Small intestine (tissue), 7 donors: ENCODE data around the gene CBX7. TPM values are rescaled to one million over a fixed set of nuclear protein-coding genes. Genes with fewer than 3 reads are reported as not detected.

Experiments
- DNase-seq, 2 donors: peaks; one replicate each; pipeline versions ENCODE4 v3.0.0 to v3.0.0-alpha.2; 2013
- FAIRE-seq: peaks from 2 replicates; lab custom pipeline; 2012; peaks lifted over from hg19 to GRCh38; lab: Jason Lieb, UNC
- H3K27ac ChIP-seq, 3 donors: one replicate each; pipeline ENCODE4 v1.5.1; 2013; ENCODE audit warnings: low read length in 2 of 3, mild to moderate bottlenecking in 2 of 3, control low read depth in 1 of 3, inconsistent platforms in 1 of 3, low read depth in 1 of 3, moderate library complexity in 1 of 3
- H3K27me3 ChIP-seq, 3 donors: one replicate each; pipeline ENCODE4 v1.6.1; 2013; ENCODE audit warnings: low read length in 3 of 3, inconsistent platforms in 1 of 3; ENCODE audit not compliant: control insufficient read depth in 3 of 3, insufficient read depth in 3 of 3
- H3K36me3 ChIP-seq, 3 donors: one replicate each; pipeline ENCODE4 v1.6.1; 2013; ENCODE audit warnings: low read length in 3 of 3, inconsistent platforms in 1 of 3, low read depth in 1 of 3, mild to moderate bottlenecking in 1 of 3, moderate library complexity in 1 of 3; ENCODE audit not compliant: control insufficient read depth in 3 of 3, insufficient read depth in 2 of 3
- H3K4me1 ChIP-seq, 3 donors: one replicate each; pipeline ENCODE4 v1.6.1; 2013; ENCODE audit warnings: low read length in 2 of 3, inconsistent platforms in 1 of 3, low read depth in 1 of 3, mild to moderate bottlenecking in 1 of 3, moderate library complexity in 1 of 3; ENCODE audit not compliant: control insufficient read depth in 3 of 3, insufficient read depth in 2 of 3
- H3K4me3 ChIP-seq, 3 donors: one replicate each; pipeline ENCODE4 v1.5.1; 2013; ENCODE audit warnings: low read length in 3 of 3, control low read depth in 1 of 3, inconsistent platforms in 1 of 3, low read depth in 1 of 3, mild to moderate bottlenecking in 1 of 3, moderate library complexity in 1 of 3
- H3K9me3 ChIP-seq, 2 donors: one replicate each; pipeline ENCODE4 v1.6.1; 2013; ENCODE audit warnings: low read depth in 1 of 2, low read length in 1 of 2; ENCODE audit not compliant: control insufficient read depth in 2 of 2, insufficient read depth in 1 of 2
- WGBS, 3 donors: extraction: QIAGEN DNeasy Blood & Tissue Kit; methylation state at CpG; one replicate each; pipeline ENCODE4 v1.1.7; 2013; 5-methylcytosine and 5-hydroxymethylcytosine counted together
- polyA plus RNA-seq, 4 donors: library from polyadenylated mRNA; stranded (reverse) in 3 of 4; unstranded in 1 of 4; fragments of 200-250 nt in 3 of 4; fragments of 120-200 nt in 1 of 4; gene quantifications; one replicate each; pipeline versions ENCODE4 v1.2.1 to v1.2.3, GENCODE V29; 2013
- donor health status: healthy with polysubstance abuse.
- donor health status: control.
- donor health status: control.
- donor health status: Bipolar disorder and iron deficiency.
- donor health status: healthy.

The CBX7 gene
- polyA plus RNA-seq, 4 donors = 9.8 to 29.8 (median 21.2) TPM

DNA sequence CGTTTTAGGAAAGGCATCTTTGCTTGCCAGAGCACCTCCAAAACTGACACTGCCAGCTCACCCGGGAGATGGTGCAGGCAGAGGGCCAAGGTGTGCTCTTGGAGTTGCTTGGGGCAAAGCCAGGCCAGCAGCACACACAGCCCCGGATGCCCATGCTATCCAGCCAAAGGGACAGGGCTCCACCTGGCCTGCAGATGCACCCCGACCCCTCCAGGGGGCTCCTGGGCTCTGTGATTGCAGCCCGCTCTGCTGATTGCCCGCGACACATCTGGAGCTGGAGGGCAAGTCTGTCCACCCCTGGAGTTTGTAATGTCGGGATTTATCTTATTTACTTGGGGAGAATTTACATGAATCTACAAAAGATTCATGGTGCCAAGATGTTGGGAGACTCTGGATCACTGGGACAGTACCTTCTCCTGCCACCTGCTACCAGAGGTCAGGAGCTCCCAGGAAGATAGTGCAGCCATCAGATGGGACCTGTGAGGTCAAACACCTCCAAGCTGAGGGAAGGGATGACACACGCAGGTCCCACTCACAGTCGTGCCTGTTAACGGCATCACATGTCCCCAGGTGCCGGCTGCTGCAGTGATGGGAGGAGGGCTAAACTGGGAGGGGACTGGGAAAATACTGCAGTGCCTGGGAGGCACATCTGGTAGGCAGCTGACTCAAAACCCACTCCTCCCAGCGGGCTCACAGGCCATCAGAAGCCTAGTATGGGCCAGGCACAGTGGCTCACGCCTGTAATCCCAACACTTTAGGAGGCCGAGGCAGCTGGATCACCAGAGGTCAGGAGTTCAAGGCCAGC is 17.2 kb downstream of the CBX7 start:
- no peak overlapping the region for H3K27ac ChIP-seq
- FAIRE-seq = no peak

DNA sequence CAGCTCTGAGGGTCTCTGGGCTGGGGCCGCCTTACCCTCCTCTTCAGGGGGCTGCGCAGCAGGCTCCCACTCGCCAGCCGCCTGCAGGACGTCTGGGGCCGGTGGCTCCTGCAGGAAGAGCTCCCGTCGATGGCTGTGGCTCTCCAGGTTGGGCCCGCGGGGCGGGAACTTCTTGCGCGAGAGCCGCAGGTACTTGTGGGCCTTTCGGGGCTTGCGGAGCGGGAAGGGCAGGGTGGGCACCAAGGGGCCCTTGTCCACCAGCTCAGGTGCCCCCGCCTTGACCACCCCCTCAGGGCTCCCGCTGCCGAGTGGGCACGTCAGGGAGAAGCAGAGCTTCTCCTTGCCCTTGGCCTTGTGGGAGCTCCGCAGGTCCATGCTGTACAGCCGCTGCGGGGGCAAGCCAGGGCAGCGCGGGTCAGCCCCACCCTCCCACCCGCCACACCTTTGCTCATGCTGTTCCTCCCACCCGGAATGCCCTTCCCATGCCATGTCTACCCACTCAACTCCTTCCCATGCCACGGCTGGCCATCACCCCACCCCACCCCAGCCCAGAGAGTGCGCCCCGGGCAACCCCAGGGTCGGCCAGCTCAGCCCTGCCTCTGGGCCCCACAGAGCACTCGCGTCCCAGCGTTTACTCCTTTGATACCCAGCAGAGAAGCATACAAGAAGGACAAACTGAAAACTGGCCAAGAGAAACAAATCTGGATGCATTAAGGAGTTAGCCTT is 18.0 kb downstream of the CBX7 start:
- Histone ChIP-seq H3K4me3 (no peak overlapping the region), H3K36me3 (peaks cover 0 to 45% (median 2%) of the 10 kb centered on the region in 3 donors), H3K9me3 (no peaks in the 10 kb centered on the region), H3K4me1 (peaks cover 0 to 10% (median 0%) of the 10 kb centered on the region in 3 donors), H3K27me3 (no peaks in the 10 kb centered on the region), H3K27ac (no peak overlapping the region)
- no peak for FAIRE-seq
- DNase-seq = no peak
- 93 to 94% (median 94%) methylated on average over 32 to 35 of the region's 35 CpGs for WGBS, 3 donors

More for the DNA sequence above, 17.2 kb downstream of the CBX7 start:
- no peak for DNase-seq
- H3K4me1 ChIP-seq = peaks cover 0 to 7% (median 0%) of the 10 kb centered on the region in 3 donors
- no peak overlapping the region for H3K4me3 ChIP-seq
- H3K36me3 ChIP-seq = peaks cover 0 to 42% (median 2%) of the 10 kb centered on the region in 3 donors
- H3K9me3 ChIP-seq = no peaks in the 10 kb centered on the region
- H3K27me3 ChIP-seq = no peaks in the 10 kb centered on the region
- 58 to 66% (median 62%) methylated on average over 15 of the region's 15 CpGs for WGBS, 3 donors

DNA sequence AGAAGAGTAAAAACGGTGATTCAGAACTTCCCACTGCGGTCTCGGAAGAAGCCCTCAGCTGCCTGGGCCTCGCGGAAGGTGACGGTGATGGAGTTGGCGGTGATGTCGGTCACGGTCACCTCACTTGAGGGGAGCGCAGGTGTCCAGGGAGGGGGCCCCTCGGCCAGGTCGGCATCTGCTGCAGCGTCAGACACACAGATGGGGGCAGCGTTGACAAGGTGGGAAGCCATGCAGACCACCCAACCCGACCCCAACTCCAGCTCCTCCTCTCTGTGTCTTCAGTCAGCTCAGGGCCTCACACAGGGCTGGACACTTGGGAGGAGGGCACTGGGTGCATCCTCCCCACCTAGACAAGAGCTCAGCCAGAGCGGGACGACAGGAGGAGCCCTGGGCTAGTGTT is 18.6 kb downstream of the CBX7 start:
- Histone ChIP-seq H3K9me3 (no peaks in the 10 kb centered on the region), H3K27me3 (no peaks in the 10 kb centered on the region), H3K27ac (no peak overlapping the region), H3K36me3 (peaks cover 0 to 45% (median 2%) of the 10 kb centered on the region in 3 donors), H3K4me1 (peaks cover 0 to 17% (median 0%) of the 10 kb centered on the region in 3 donors), H3K4me3 (no peak overlapping the region)
- 92 to 95% (median 92%) methylated on average over 16 to 17 of the region's 17 CpGs for WGBS, 3 donors
- DNase-seq = no peak
- no peak for FAIRE-seq

DNA sequence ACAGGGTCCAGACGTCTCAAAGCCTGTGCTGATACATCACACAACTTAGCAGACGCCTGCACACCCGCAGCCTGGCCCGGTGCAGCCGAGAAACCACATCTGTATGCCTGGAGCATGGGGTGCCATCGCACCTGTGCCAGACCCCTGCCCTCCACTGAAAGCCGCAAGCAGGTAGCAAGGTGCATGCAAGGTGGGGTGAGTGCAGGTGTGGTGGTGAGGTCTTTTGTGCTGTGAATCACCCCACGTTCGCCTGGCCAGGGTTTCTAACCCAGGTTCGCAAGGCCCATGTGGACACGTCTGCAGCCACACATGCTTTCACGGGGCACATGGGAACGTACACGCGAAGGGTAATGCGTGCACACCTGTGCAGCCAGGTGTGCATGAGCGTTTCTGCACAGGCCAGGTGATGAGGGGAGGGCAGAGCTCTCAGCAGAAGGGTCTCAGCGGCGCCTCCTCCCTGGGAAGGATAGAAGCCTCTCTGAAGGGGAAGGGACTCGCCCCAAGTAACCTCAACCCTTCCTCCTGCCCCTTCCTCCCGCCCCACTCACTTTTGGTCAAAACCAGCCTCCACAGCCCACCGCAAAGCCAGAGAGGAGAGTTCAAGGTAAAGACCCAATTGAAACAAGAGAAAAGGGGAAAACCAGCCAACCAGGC is 19.5 kb downstream of the CBX7 start:
- peaks cover 0 to 40% (median 0%) of the 10 kb centered on the region in 3 donors for H3K36me3 ChIP-seq

DNA sequence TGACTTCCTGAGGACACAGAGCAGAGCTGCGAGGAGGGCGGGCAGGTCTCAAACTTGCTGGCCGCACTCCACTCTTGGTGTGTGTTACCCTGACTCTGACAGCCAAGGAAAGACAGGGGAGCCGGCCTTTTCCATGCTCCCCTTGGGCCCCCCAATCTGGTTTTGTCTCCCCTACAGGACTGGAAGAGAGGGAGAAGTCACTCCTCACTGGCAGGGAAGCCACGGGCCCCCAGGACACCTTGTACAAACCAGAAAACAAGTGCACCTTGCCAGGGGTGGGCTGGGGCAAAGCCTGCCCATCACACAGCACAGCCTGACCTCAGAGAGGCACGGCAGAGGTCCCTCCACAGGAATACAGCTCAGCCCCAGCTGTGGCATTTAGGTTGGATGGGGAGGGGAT is 20.2 kb downstream of the CBX7 start:
- Histone ChIP-seq H3K36me3 (peaks cover 0 to 37% (median 0%) of the 10 kb centered on the region in 3 donors), H3K9me3 (peaks cover 0 to 7% of the 10 kb centered on the region in 2 donors), H3K27me3 (no peaks in the 10 kb centered on the region), H3K4me3 (no peak overlapping the region), H3K4me1 (peaks cover 0 to 25% (median 4%) of the 10 kb centered on the region in 3 donors), H3K27ac (no peak overlapping the region)
- no peak for DNase-seq
- FAIRE-seq = no peak
- WGBS, 3 donors = 84 to 85% (median 84%) methylated on average over 6 of the region's 6 CpGs

More for the DNA sequence above, 19.5 kb downstream of the CBX7 start:
- Histone ChIP-seq H3K27ac (no peak overlapping the region), H3K9me3 (peaks cover 0 to 7% of the 10 kb centered on the region in 2 donors), H3K4me1 (peaks cover 0 to 25% (median 4%) of the 10 kb centered on the region in 3 donors), H3K4me3 (no peak overlapping the region), H3K27me3 (no peaks in the 10 kb centered on the region)
- 92 to 94% (median 93%) methylated on average over 20 to 22 of the region's 22 CpGs for WGBS, 3 donors
- DNase-seq (no peak), FAIRE-seq (no peak)

DNA sequence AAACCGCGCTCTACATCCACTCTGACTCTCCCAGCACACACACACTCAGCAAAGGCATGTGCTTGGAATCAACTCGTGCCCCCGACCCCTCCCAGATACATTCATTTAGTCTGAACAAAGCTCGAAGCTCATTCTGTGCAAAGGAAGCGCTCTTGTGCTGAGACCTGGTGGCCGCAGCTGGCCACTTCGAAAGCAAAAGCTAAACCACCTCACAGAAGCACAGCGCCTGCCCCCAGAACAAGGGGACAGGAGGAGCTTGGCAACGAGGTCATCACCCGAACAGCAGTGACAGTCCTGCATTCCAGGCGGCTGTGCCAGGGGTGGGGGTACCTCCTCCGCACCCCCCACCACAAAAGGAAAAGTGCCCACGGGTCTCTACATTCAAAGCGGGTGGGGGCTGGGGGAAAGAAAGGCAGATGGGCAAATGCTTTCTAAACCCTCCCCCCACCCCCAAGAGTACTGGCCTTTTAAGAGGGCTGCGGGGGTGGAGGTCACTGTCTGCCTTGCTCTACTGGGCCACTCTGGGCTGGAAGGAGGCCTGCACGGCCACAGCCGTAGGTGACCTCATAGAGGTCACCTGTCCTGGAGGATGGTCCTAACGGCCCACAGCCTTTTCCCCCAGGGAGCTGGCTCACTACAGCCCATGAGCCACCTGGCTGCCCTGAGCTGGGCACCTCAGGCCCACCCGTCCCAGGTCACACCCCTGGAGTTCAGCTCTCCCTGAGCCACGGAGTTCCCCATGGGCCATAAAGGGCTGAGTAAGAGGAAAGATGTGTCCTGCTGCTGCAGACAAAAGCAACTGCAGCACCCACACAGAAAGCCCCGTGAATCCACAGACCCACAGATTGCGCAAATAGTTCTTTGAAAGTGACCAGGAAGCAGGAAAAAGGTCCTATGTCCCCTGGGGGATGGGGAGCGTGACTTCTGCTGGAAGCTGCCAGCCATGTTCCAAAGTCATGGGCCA is 21.3 kb downstream of the CBX7 start:
- H3K4me1 ChIP-seq = peaks cover 0 to 25% (median 4%) of the 10 kb centered on the region in 3 donors
- H3K4me3 ChIP-seq = no peak overlapping the region
- DNase-seq (no peak), FAIRE-seq (no peak)
- WGBS, 3 donors = 54 to 77% (median 66%) methylated on average over 24 of the region's 24 CpGs
- peaks cover 0 to 7% of the 10 kb centered on the region in 2 donors for H3K9me3 ChIP-seq
- H3K27ac ChIP-seq = peak overlapping the region in 1 of 3 donors; percentile 35
- no peaks in the 10 kb centered on the region for H3K27me3 ChIP-seq
- peaks cover 0 to 37% (median 0%) of the 10 kb centered on the region in 3 donors for H3K36me3 ChIP-seq

DNA sequence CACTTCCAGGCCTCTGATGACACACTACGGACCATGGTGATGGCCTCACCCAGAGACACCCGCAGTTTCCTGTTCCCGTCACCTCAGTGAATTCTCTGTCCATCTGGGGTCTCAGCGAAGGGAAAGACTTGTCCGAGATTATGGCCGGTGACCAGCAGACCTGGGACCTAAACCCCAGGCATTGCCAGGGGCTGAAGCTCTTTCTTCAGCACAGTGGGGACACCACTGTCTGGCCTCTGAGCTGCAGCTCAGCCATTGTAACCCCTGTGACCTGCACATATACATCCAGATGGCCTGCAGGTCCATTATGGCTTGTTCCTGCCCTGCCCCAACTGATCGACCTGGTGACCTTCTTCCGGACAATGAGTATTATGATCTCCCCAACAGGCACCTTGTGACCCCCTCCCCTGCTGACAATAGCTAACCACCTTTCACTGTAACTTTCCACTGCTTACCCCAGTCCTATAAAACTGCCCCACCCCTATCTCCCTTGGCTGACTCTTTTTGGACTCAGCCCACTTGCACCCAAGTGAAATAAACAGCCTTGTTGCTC is 22.3 kb downstream of the CBX7 start:
- peaks cover 0 to 7% of the 10 kb centered on the region in 2 donors for H3K9me3 ChIP-seq
- H3K27ac ChIP-seq = no peak overlapping the region
- peaks cover 0 to 25% (median 4%) of the 10 kb centered on the region in 3 donors for H3K4me1 ChIP-seq
- H3K36me3 ChIP-seq = peaks cover 0 to 37% (median 0%) of the 10 kb centered on the region in 3 donors
- no peak overlapping the region for H3K4me3 ChIP-seq
- FAIRE-seq (no peak), DNase-seq (no peak)
- no peaks in the 10 kb centered on the region for H3K27me3 ChIP-seq
- 88 to 93% (median 92%) methylated on average over 8 of the region's 8 CpGs for WGBS, 3 donors
